ENCODE data around the gene NCOA1.

The NCOA1 gene

DNA sequence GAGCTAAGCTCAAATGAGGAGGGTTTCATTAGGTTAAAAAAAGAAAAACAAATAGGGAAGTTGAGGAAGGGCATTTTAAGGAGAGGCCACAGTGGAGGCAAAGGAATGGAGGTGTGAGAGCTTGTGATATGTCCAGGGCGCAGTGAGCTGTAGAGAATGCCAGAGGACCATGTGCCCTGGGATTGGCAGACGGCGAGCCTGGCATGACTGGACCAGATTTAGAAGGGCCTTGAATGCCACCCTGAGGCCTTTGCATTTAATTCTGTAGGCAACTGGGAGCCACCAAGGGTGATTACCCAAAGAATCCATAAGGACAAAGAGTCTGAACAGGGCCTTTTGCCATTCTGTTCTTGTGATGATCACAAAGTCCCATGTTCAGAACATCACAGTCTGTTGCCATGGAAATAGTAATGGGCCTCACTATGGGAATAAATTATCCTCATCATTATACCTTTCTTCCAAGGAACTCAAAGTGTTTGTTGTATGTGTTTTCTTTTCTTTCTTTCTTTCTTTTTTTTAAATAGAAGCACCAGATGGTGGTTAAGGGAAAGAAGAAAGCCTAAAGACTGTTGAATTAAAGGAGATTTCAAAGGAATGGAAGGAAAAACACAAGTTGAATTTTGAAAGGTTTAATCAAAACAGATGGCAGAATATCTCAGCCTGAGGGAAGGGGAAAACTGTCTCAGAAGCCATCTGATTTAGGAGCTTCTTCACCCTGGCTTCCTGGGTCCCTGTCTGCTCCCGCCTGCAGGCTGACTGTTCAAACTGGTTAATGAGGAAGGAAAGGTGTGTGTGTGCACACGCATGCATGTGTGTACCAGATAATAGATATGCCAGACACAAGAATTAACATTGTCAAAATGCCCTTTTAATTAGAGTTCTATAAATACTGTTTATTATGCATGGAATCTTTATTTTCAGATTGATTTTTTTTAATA, 31.6 kb upstream of the NCOA1 start:
- no peaks in the 10 kb centered on the region for H3F3A ChIP-seq (ENCODE audit: control insufficient read depth, insufficient read depth)
- TF ChIP-seq, protein P1, sequence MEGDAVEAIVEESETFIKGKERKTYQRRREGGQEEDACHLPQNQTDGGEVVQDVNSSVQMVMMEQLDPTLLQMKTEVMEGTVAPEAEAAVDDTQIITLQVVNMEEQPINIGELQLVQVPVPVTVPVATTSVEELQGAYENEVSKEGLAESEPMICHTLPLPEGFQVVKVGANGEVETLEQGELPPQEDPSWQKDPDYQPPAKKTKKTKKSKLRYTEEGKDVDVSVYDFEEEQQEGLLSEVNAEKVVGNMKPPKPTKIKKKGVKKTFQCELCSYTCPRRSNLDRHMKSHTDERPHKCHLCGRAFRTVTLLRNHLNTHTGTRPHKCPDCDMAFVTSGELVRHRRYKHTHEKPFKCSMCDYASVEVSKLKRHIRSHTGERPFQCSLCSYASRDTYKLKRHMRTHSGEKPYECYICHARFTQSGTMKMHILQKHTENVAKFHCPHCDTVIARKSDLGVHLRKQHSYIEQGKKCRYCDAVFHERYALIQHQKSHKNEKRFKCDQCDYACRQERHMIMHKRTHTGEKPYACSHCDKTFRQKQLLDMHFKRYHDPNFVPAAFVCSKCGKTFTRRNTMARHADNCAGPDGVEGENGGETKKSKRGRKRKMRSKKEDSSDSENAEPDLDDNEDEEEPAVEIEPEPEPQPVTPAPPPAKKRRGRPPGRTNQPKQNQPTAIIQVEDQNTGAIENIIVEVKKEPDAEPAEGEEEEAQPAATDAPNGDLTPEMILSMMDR (IDR thresholded peaks at IDR 0.05; ENCODE audit: low read depth, low read length, poor library complexity, severe bottlenecking): no peak
- TF ChIP-seq EZH2phosphoT487 (IDR thresholded peaks at IDR 0.05; ENCODE audit: borderline replicate concordance, low read length): no peak
- H3K4me3 ChIP-seq (ENCODE audit: low read length): no peak overlapping the region
- H3K4me1 ChIP-seq (ENCODE audit: control insufficient read depth, low read length): no peaks in the 10 kb centered on the region
- peaks cover 18% of the 10 kb centered on the region for H3K27me3 ChIP-seq (ENCODE audit: control insufficient read depth, low read length)
- no peak overlapping the region for H3K4me2 ChIP-seq (ENCODE audit: low read length)
- no peaks in the 10 kb centered on the region for H3K36me3 ChIP-seq (ENCODE audit: control insufficient read depth, low read length)
- H4K20me1 ChIP-seq (ENCODE audit: control insufficient read depth, insufficient read depth, low read depth, low read length): no peaks in the 10 kb centered on the region
- no peaks in the 10 kb centered on the region for H3K9me2 ChIP-seq (replicated peaks; ENCODE audit: control insufficient read depth, low read length)
- no peaks in the 10 kb centered on the region for H3K9me3 ChIP-seq (ENCODE audit: control insufficient read depth, insufficient read depth, low read length)
- H3K79me2 ChIP-seq (ENCODE audit: control insufficient read depth, low read length): no peaks in the 10 kb centered on the region
- no peak overlapping the region for H3K27ac ChIP-seq (ENCODE audit: low read depth, low read length)

DNA sequence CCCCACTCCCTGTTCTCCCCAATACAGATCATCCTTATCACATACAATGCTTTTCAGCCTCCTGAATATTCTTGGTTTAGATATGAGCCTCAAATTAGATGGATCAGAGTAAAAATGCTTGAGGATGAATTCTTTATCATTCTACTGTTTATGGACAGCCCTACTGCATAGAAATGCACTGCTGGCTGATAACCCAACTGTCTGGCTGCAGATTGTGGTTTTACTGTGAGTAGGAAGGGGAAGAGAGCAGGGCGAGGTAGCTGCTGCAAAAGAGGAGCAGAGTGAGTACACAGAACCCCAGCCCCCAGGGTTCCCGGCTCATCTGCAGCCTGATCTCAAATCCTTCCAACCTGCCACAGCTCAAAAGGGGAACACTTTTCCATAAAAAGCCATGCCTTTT, 29.4 kb upstream of the NCOA1 start:
- H3F3A ChIP-seq (ENCODE audit: control insufficient read depth, insufficient read depth): no peaks in the 10 kb centered on the region
- H3K9me2 ChIP-seq (replicated peaks; ENCODE audit: control insufficient read depth, low read length): no peaks in the 10 kb centered on the region
- H3K4me1 ChIP-seq (ENCODE audit: control insufficient read depth, low read length): no peaks in the 10 kb centered on the region
- H3K27ac ChIP-seq (ENCODE audit: low read depth, low read length): no peak overlapping the region
- no peak overlapping the region for H3K4me3 ChIP-seq (ENCODE audit: low read length)
- H3K9me3 ChIP-seq (ENCODE audit: control insufficient read depth, insufficient read depth, low read length): no peaks in the 10 kb centered on the region
- no peak overlapping the region for H3K4me2 ChIP-seq (ENCODE audit: low read length)
- no peaks in the 10 kb centered on the region for H3K36me3 ChIP-seq (ENCODE audit: control insufficient read depth, low read length)
- H4K20me1 ChIP-seq (ENCODE audit: control insufficient read depth, insufficient read depth, low read depth, low read length): no peaks in the 10 kb centered on the region
- TF ChIP-seq, protein P1 (IDR thresholded peaks at IDR 0.05; ENCODE audit: low read depth, low read length, poor library complexity, severe bottlenecking): no peak
- no peak for TF ChIP-seq EZH2phosphoT487 (IDR thresholded peaks at IDR 0.05; ENCODE audit: borderline replicate concordance, low read length)
- no peaks in the 10 kb centered on the region for H3K79me2 ChIP-seq (ENCODE audit: control insufficient read depth, low read length)
- H3K27me3 ChIP-seq (ENCODE audit: control insufficient read depth, low read length): peaks cover 16% of the 10 kb centered on the region

DNA sequence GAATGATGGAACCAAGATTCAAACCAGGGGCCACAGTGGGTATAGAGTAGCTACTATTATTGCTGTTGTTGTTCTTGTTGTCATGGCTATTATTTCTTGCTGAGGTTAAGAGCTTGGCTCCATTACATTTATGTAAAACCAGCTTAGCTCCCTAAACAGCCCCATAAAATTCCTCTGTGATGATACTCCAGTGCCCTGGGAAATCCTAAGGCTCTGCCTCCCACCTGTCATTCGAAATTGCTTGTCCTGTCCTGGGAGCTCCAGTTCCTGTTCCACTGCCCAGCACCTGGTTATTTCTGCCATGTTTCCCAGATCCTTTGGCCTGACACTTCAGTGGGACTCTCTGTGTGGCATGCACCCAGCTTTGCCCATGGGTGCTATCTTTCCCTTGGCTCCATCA, 27.8 kb upstream of the NCOA1 start:
- Histone ChIP-seq H3K36me3 (ENCODE audit: control insufficient read depth, low read length) (no peaks in the 10 kb centered on the region), H3K4me1 (ENCODE audit: control insufficient read depth, low read length) (no peaks in the 10 kb centered on the region), H3F3A (ENCODE audit: control insufficient read depth, insufficient read depth) (no peaks in the 10 kb centered on the region), H3K79me2 (ENCODE audit: control insufficient read depth, low read length) (no peaks in the 10 kb centered on the region), H3K4me3 (ENCODE audit: low read length) (no peak overlapping the region), H3K4me2 (ENCODE audit: low read length) (no peak overlapping the region), H3K27ac (ENCODE audit: low read depth, low read length) (no peak overlapping the region), H3K27me3 (ENCODE audit: control insufficient read depth, low read length) (peaks cover 7% of the 10 kb centered on the region), H3K9me3 (ENCODE audit: control insufficient read depth, insufficient read depth, low read length) (no peaks in the 10 kb centered on the region), H4K20me1 (ENCODE audit: control insufficient read depth, insufficient read depth, low read depth, low read length) (no peaks in the 10 kb centered on the region), H3K9me2 (replicated peaks; ENCODE audit: control insufficient read depth, low read length) (no peaks in the 10 kb centered on the region)
- TF ChIP-seq, protein P1 (IDR thresholded peaks at IDR 0.05; ENCODE audit: low read depth, low read length, poor library complexity, severe bottlenecking): no peak
- no peak for TF ChIP-seq EZH2phosphoT487 (IDR thresholded peaks at IDR 0.05; ENCODE audit: borderline replicate concordance, low read length)
